ENCODE measurements around the gene DAB2IP. TPM values are rescaled to one million over a fixed set of nuclear protein-coding genes. Genes with fewer than 3 reads are reported as not detected.
A peak's percentile ranks its signal among the peaks of the same experiment; 100 is the strongest.

Gene DAB2IP
- total and polyA plus RNA-seq, 4 donors = 2.3 to 13.1 (median 5.4) TPM

- TF ChIP-seq HNF4G (IDR thresholded peaks at IDR 0.05) (no peak), YY1 (IDR thresholded peaks at IDR 0.05) (peak; percentile 62), EGR1 (IDR thresholded peaks at IDR 0.05; ENCODE audit: low read depth in 2 of 2) (no peak), HNF4A (conservative IDR thresholded peaks at IDR 0.05) (peak; percentile 69 to 82), FOXA1 (IDR thresholded peaks at IDR 0.05) (peak; percentile 54), GABPA (IDR thresholded peaks at IDR 0.05 in 1 of 2, conservative IDR thresholded peaks at IDR 0.05 in 1 of 2) (no peak)
Measured at GRCh38 chr9:121810489-121810888, 159.1 kb downstream of the DAB2IP start (continued).

- H3K36me3 ChIP-seq (ENCODE audit: control insufficient read depth in 4 of 4, insufficient read depth in 3 of 4, low read depth in 1 of 4, low read length in 3 of 4) = no peaks in the 10 kb centered on the region
- peaks cover 5 to 14% (median 9%) of the 10 kb centered on the region in 4 donors for H3K4me1 ChIP-seq (ENCODE audit: control insufficient read depth in 4 of 4, insufficient read depth in 4 of 4, low read length in 3 of 4)
- TF ChIP-seq HNF4G (IDR thresholded peaks at IDR 0.05) (no peak), MAX (IDR thresholded peaks at IDR 0.05) (no peak), ZBTB33 (IDR thresholded peaks at IDR 0.05) (no peak), FOXA2 (IDR thresholded peaks at IDR 0.05) (no peak), HNF4A (conservative IDR thresholded peaks at IDR 0.05) (peak in 1 of 2 donors; percentile 67), RXRA (IDR thresholded peaks at IDR 0.05) (peak in 1 of 2 donors; percentile 45)
- no peak overlapping the region for H3K9ac ChIP-seq (ENCODE audit: low read depth in 1 of 2, low read length in 2 of 2)
- H3K27ac ChIP-seq (ENCODE audit: low read depth in 1 of 2, low read length in 2 of 2) = peak overlapping the region; percentile 34 to 39
- H3K27me3 ChIP-seq (ENCODE audit: control insufficient read depth in 4 of 4, insufficient read depth in 4 of 4, low read length in 3 of 4) = no peaks in the 10 kb centered on the region
- no peak overlapping the region for H3K4me3 ChIP-seq (ENCODE audit: low read depth in 1 of 3, low read length in 3 of 3)
- no peaks in the 10 kb centered on the region for H3K9me3 ChIP-seq (ENCODE audit: control insufficient read depth in 4 of 4, low read length in 3 of 4)
- no peak for DNase-seq (ENCODE audit: low spot score)
- 54% methylated on average over 9 of the region's 9 CpGs for WGBS
Measured at GRCh38 chr9:121811140-121811539, 159.7 kb downstream of the DAB2IP start.

- Histone ChIP-seq H3K27ac (ENCODE audit: low read depth in 1 of 2, low read length in 2 of 2) (no peak overlapping the region), H3K9ac (ENCODE audit: low read depth in 1 of 2, low read length in 2 of 2) (no peak overlapping the region), H3K27me3 (ENCODE audit: control insufficient read depth in 4 of 4, insufficient read depth in 4 of 4, low read length in 3 of 4) (no peaks in the 10 kb centered on the region), H3K9me3 (ENCODE audit: control insufficient read depth in 4 of 4, low read length in 3 of 4) (no peaks in the 10 kb centered on the region), H3K4me3 (ENCODE audit: low read depth in 1 of 3, low read length in 3 of 3) (no peak overlapping the region), H3K36me3 (ENCODE audit: control insufficient read depth in 4 of 4, insufficient read depth in 3 of 4, low read depth in 1 of 4, low read length in 3 of 4) (no peaks in the 10 kb centered on the region), H3K4me1 (ENCODE audit: control insufficient read depth in 4 of 4, insufficient read depth in 4 of 4, low read length in 3 of 4) (peaks cover 5 to 14% (median 9%) of the 10 kb centered on the region in 4 donors)
- 96% methylated on average over 10 of the region's 10 CpGs for WGBS
- DNase-seq (ENCODE audit: low spot score) = no peak
- TF ChIP-seq JUND (IDR thresholded peaks at IDR 0.05) (no peak), HNF4A (conservative IDR thresholded peaks at IDR 0.05) (no peak), ATF3 (IDR thresholded peaks at IDR 0.05) (no peak), TAF1 (conservative IDR thresholded peaks at IDR 0.05) (no peak), NR2F2 (IDR thresholded peaks at IDR 0.05) (no peak), MAX (IDR thresholded peaks at IDR 0.05) (no peak), EGR1 (IDR thresholded peaks at IDR 0.05; ENCODE audit: low read depth in 2 of 2) (no peak), CTCF (IDR thresholded peaks at IDR 0.05; ENCODE audit: low read depth, low read length, missing input control) (no peak), HNF4G (IDR thresholded peaks at IDR 0.05) (no peak), FOXA2 (IDR thresholded peaks at IDR 0.05) (no peak), RAD21 (IDR thresholded peaks at IDR 0.05) (no peak), RXRA (IDR thresholded peaks at IDR 0.05) (no peak), GABPA (IDR thresholded peaks at IDR 0.05 in 1 of 2, conservative IDR thresholded peaks at IDR 0.05 in 1 of 2) (no peak), FOXA1 (IDR thresholded peaks at IDR 0.05) (no peak), REST (IDR thresholded peaks at IDR 0.05) (no peak), YY1 (IDR thresholded peaks at IDR 0.05) (no peak), SP1 (IDR thresholded peaks at IDR 0.05) (no peak)
Measured at GRCh38 chr9:121811751-121812150, 160.3 kb downstream of the DAB2IP start.

Data from liver (tissue), 9 donors.